Retinal pigment epithelial cell (primary cell): ENCODE measurements around the gene ELAVL1.

Source experiments
- DNase-seq: peaks from one replicate; pipeline ENCODE4 v3.0.0-alpha.2; 2010; ENCODE audit warnings: low read depth
- H3K4me3 ChIP-seq: 2 replicates; pipeline ENCODE4 v1.5.1; 2011; ENCODE audit warnings: mild to moderate bottlenecking, low read length, control low read depth, moderate library complexity
- TF ChIP-seq, protein P1 (sequence below): conservative IDR thresholded peaks from 2 replicates; pipeline ENCODE4 v1.5.1; 2011; ENCODE audit warnings: low read depth, low read length, control low read depth, inconsistent platforms

ELAVL1 gene

DNA sequence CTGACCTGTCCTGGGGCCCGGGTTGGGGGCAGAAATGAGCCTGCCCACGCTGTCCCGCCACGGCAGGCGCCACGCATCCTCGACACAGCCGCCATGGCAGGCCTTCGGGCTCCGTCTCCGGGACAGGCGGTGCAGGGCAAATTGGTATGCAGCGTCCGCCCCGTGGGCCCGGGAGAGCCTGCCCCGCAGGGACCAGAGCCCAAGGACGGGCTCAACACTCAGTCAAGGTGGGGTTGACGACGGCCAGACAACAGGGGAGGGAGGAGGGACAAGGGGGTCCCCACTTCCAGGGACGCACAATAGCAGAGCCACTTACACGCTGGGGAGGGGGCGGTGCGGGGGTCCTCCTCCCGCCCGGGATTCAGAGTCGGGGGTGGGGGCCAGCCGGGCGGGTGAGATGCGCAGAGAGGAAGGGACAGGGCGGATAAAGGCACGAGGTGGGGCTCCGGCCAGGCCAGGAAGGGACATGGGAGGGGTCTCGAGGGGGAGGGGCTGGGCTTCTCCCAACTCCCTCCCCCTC lies 80.7 kb downstream of the ELAVL1 start:
- DNase-seq = no peak
- TF ChIP-seq, protein P1, sequence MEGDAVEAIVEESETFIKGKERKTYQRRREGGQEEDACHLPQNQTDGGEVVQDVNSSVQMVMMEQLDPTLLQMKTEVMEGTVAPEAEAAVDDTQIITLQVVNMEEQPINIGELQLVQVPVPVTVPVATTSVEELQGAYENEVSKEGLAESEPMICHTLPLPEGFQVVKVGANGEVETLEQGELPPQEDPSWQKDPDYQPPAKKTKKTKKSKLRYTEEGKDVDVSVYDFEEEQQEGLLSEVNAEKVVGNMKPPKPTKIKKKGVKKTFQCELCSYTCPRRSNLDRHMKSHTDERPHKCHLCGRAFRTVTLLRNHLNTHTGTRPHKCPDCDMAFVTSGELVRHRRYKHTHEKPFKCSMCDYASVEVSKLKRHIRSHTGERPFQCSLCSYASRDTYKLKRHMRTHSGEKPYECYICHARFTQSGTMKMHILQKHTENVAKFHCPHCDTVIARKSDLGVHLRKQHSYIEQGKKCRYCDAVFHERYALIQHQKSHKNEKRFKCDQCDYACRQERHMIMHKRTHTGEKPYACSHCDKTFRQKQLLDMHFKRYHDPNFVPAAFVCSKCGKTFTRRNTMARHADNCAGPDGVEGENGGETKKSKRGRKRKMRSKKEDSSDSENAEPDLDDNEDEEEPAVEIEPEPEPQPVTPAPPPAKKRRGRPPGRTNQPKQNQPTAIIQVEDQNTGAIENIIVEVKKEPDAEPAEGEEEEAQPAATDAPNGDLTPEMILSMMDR = no peak
- H3K4me3 ChIP-seq = peak overlapping the region; percentile 12

GRCh38 chr19:7924241-7924640 lies 81.2 kb downstream of the ELAVL1 start:
- TF ChIP-seq, protein P1 = no peak
- no peak overlapping the region for H3K4me3 ChIP-seq
- DNase-seq = no peak

- TF ChIP-seq, protein P1 = no peak
- no peak for DNase-seq
- no peak overlapping the region for H3K4me3 ChIP-seq
Observed at GRCh38 chr19:7923295-7924191, 81.9 kb downstream of the ELAVL1 start.

DNA sequence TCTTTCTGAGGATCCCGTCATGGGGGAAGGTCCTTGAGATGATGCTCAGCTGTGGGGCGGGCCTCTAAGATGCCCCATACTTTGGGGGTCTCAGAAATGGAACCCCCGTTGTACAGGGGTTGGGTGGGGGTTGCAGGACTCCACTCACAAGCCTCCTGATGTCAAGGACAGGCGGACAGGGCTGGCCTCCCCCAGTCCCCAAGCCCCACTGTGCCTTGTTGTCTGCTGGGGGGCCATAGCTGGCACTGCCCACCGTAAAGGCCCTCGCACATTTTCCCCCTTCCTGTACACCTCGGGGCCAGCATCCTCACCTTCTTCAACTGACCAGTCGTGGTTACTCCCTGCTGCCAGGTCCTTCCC lies 82.6 kb downstream of the ELAVL1 start:
- TF ChIP-seq, protein P1 = no peak
- no peak for DNase-seq
- H3K4me3 ChIP-seq = no peak overlapping the region

GRCh38 chr19:7921967-7922835 lies 83.2 kb downstream of the ELAVL1 start:
- TF ChIP-seq, protein P1 = no peak
- no peak for DNase-seq
- H3K4me3 ChIP-seq = no peak overlapping the region

GRCh38 chr19:7921302-7921966 lies 84.0 kb downstream of the ELAVL1 start:
- DNase-seq = no peak

More at GRCh38 chr19:7921302-7921966, 84.0 kb downstream of the ELAVL1 start:
- TF ChIP-seq, protein P1 = no peak
- peak overlapping the region; percentile 40 for H3K4me3 ChIP-seq
